OCI-LY1 (cell line): ENCODE data around the gene BTN3A1.

ENCODE experiments used
- CTCF ChIP-seq: fragments of 200-600 bp; sonication (generic), shearing (Covaris generic); IDR thresholded peaks from 2 replicates; pipeline ENCODE4 v1.5.1; 2017; ENCODE audit warnings: mild to moderate bottlenecking, antibody characterized with exemption, low read length, moderate library complexity, mixed read lengths
- EZH2 ChIP-seq: fragments of 200-600 bp; sonication (generic), shearing (Covaris generic); IDR thresholded peaks from 2 replicates; pipeline ENCODE4 v1.8.0; 2017; ENCODE audit warnings: borderline replicate concordance, mixed run types, mild to moderate bottlenecking, antibody characterized with exemption, low read length, moderate library complexity, mixed read lengths

GRCh38 chr6:26379292-26379691, 22.8 kb upstream of the BTN3A1 start:
- no peak for TF ChIP-seq CTCF
- TF ChIP-seq EZH2: no peak
